ENCODE measurements around the gene PRRC1.

- TF ChIP-seq GATA2 (IDR thresholded peaks at IDR 0.05; ENCODE audit: low read depth, low read length) = no peak
- TF ChIP-seq GATA3 (IDR thresholded peaks at IDR 0.05; ENCODE audit: low read depth, low read length) = no peak
Observed at GRCh38 chr5:127586811-127587210, 69.4 kb downstream of the PRRC1 start.

All from SH-SY5Y (cell line).